HepG2 (cell line): Measurements from ENCODE around the gene CALML6. TPM values are rescaled to one million over a fixed set of nuclear protein-coding genes. Genes with fewer than 3 reads are reported as not detected.
A peak's percentile ranks its signal among the peaks of the same experiment; 100 is the strongest.

Source experiments
- ATAC-seq: fragments of 200-7000 bp; cut with Tn5 transposase; 3 replicates; pipeline ENCODE4 v1.9.1; 2020; ENCODE audit warnings: mild to moderate bottlenecking, moderate library complexity
- BruUV-seq: library from RNA; stranded (reverse); fragments of 400-500 nt; replicated peaks from 2 replicates; lab custom pipeline; 2021; lab: Mats Ljungman, UMichigan
- CTCF ChIA-PET: fragments of 300-600 bp; formaldehyde crosslinking; extraction: SDS; loops from one replicate; lab custom pipeline; 2021; ENCODE audit warnings: low total read pairs, inconsistent platforms, low intra/inter-chr PET ratio; lab: Yijun Ruan, JAX
- POLR2A ChIA-PET: fragments of 350-600 bp; sonication (Branson Sonifier 250); formaldehyde crosslinking; loops from one replicate; lab custom pipeline; 2020; ENCODE audit warnings: antibody characterized with exemption, inconsistent platforms; lab: Yijun Ruan, JAX
- DNase-seq: peaks from one replicate; pipeline ENCODE4 v3.0.0-alpha.2; 2015; ENCODE audit warnings: low spot score
- FAIRE-seq: peaks from 3 replicates; lab custom pipeline; 2011; peaks lifted over from hg19 to GRCh38; lab: Jason Lieb, UNC
- H2AFZ ChIP-seq: one replicate; pipeline ENCODE4 v1.6.1; 2011; ENCODE audit warnings: low read length, inconsistent platforms
- H3K27ac ChIP-seq: fragments of 300-600 bp; 3 replicates; pipeline ENCODE4 v1.8.0; 2011; ENCODE audit warnings: mixed run types, mild to moderate bottlenecking, mixed read lengths, low read length, inconsistent platforms; ENCODE audit not compliant: insufficient read depth; ENCODE audit errors: extremely low read length
- H3K27me3 ChIP-seq, 2 experiments: fragments of 200-600 bp in 1 of 2; 2 replicates in 1 of 2; 3 replicates in 1 of 2; pipeline versions ENCODE4 v1.6.0 to v1.8.0; 2011; ENCODE audit warnings: low read length in 2 of 2, mild to moderate bottlenecking in 2 of 2, moderate library complexity in 2 of 2, inconsistent platforms in 1 of 2; ENCODE audit not compliant: insufficient read depth in 2 of 2, control insufficient read depth in 1 of 2
- H3K36me3 ChIP-seq, 2 experiments: fragments of 200-600 bp in 1 of 2; replicated peaks in 1 of 2; 2 replicates in 1 of 2; 3 replicates in 1 of 2; pipeline versions ENCODE4 v1.5.1 to v1.8.0; 2011; ENCODE audit warnings: low read length in 2 of 2, inconsistent platforms in 1 of 2; ENCODE audit not compliant: insufficient read depth in 2 of 2, control insufficient read depth in 1 of 2
- H3K4me1 ChIP-seq: 2 replicates; pipeline ENCODE4 v1.5.1; 2012; ENCODE audit warnings: low read length, inconsistent platforms; ENCODE audit not compliant: insufficient read depth
- H3K4me2 ChIP-seq: 2 replicates; pipeline ENCODE4 v1.6.0; 2011; ENCODE audit warnings: low read depth, low read length, inconsistent platforms
- H3K4me3 ChIP-seq, 3 experiments: fragments of 200-600 bp in 1 of 3; sonication (generic), shearing (Covaris generic) in 1 of 3; replicated peaks in 1 of 3; 2 replicates each; pipeline ENCODE4 v1.5.1; 2011 to 2016; ENCODE audit warnings: low read length in 3 of 3, inconsistent platforms in 2 of 3, low read depth in 2 of 3, mild to moderate bottlenecking in 2 of 3, control low read depth in 1 of 3, mixed read lengths in 1 of 3; ENCODE audit not compliant: insufficient read depth in 1 of 3
- H3K79me2 ChIP-seq: one replicate; pipeline ENCODE4 v1.6.1; 2011; ENCODE audit warnings: low read length, inconsistent platforms; ENCODE audit not compliant: insufficient read depth
- H3K9ac ChIP-seq: 2 replicates; pipeline ENCODE4 v1.6.0; 2011; ENCODE audit warnings: mild to moderate bottlenecking, low read depth, low read length, inconsistent platforms; ENCODE audit not compliant: insufficient read depth
- H3K9me3 ChIP-seq: 2 replicates; pipeline ENCODE4 v1.5.1; 2012; ENCODE audit warnings: mild to moderate bottlenecking, low read length
- H4K20me1 ChIP-seq: 2 replicates; pipeline ENCODE4 v1.6.0; 2011; ENCODE audit warnings: inconsistent platforms, mild to moderate bottlenecking, low read length, moderate library complexity; ENCODE audit not compliant: insufficient read depth
- BCL6 ChIP-seq: IDR thresholded peaks from 2 replicates; pipeline ENCODE4 v1.6.1; 2016; ENCODE audit warnings: missing genetic modification reagents, missing compliant biosample characterization
- DR1 ChIP-seq: sonication (generic); formaldehyde crosslinking; IDR thresholded peaks from 2 replicates; pipeline ENCODE4 v1.8.0; 2021; ENCODE audit warnings: mild to moderate bottlenecking, missing genetic modification reagents, inconsistent platforms
- GFI1 ChIP-seq: sonication (generic); formaldehyde crosslinking; IDR thresholded peaks from 2 replicates; pipeline ENCODE4 v1.5.0; 2020; ENCODE audit warnings: missing genetic modification reagents, mild to moderate bottlenecking, borderline replicate concordance
- HINFP ChIP-seq: sonication (generic); formaldehyde crosslinking; IDR thresholded peaks from 2 replicates; pipeline ENCODE4 v1.4.0; 2020; ENCODE audit warnings: low read depth, mild to moderate bottlenecking, missing genetic modification reagents
- HMG20A ChIP-seq: IDR thresholded peaks from 2 replicates; pipeline ENCODE4 v1.6.1; 2016; ENCODE audit warnings: borderline replicate concordance
- MEF2D ChIP-seq: sonication (generic); formaldehyde crosslinking; IDR thresholded peaks from 2 replicates; pipeline ENCODE4 v1.5.1; 2020; ENCODE audit warnings: mild to moderate bottlenecking, missing genetic modification reagents
- PRPF4 ChIP-seq: fragments of 200-400 bp; formaldehyde crosslinking; IDR thresholded peaks from 2 replicates; pipeline ENCODE4 v1.6.1; 2016; ENCODE audit warnings: low read length, low read depth; ENCODE audit not compliant: poor library complexity, severe bottlenecking
- ZEB1 ChIP-seq: IDR thresholded peaks from 2 replicates; pipeline ENCODE4 v1.6.1; 2012; ENCODE audit warnings: mild to moderate bottlenecking, low read depth, inconsistent platforms; ENCODE audit not compliant: insufficient replicate concordance
- ZNF12 ChIP-seq: sonication (generic); formaldehyde crosslinking; IDR thresholded peaks from 2 replicates; pipeline ENCODE4 v1.5.0; 2020; ENCODE audit warnings: missing genetic modification reagents
- ZNF136 ChIP-seq: sonication (generic); formaldehyde crosslinking; IDR thresholded peaks from 2 replicates; pipeline ENCODE4 v1.8.1; 2022; ENCODE audit warnings: low read depth, mild to moderate bottlenecking, moderate library complexity, missing genetic modification reagents
- ZNF20 ChIP-seq: sonication (generic); formaldehyde crosslinking; IDR thresholded peaks from 2 replicates; pipeline ENCODE4 v1.4.0; 2020; ENCODE audit warnings: mild to moderate bottlenecking, moderate library complexity, missing genetic modification reagents
- ZNF329 ChIP-seq: sonication (generic); formaldehyde crosslinking; IDR thresholded peaks from 2 replicates; pipeline ENCODE4 v1.9.0; 2021; ENCODE audit warnings: low read depth, mild to moderate bottlenecking, missing genetic modification reagents
- ZNF543 ChIP-seq: sonication (generic); formaldehyde crosslinking; IDR thresholded peaks from 2 replicates; pipeline ENCODE4 v1.4.0; 2020; ENCODE audit warnings: mild to moderate bottlenecking, missing genetic modification reagents
- ZNF773 ChIP-seq: sonication (generic); formaldehyde crosslinking; IDR thresholded peaks from 2 replicates; pipeline ENCODE4 v1.4.0; 2020; ENCODE audit warnings: missing genetic modification reagents, borderline replicate concordance
- WGBS: methylation state at CpG from one replicate; pipeline ENCODE4 v1.1.6; 2017; ENCODE audit warnings: low lambda C conversion rate; 5-methylcytosine and 5-hydroxymethylcytosine counted together
- in situ Hi-C: cut with HindIII; loops from 2 replicates; pipeline ENCODE4 v1.10.0; 2017; ENCODE audit warnings: low pct_unique_long_range_greater_than_20kb; ENCODE audit not compliant: extremely low pct_ligation_motif_present
- intact Hi-C: fragments of 100-400 bp; cut with micrococcal nuclease; formaldehyde crosslinking; loops from one replicate; pipeline ENCODE4 v1.10.0; 2022; ENCODE audit not compliant: unreplicated experiment
- polyA plus RNA-seq, 8 experiments: library from polyadenylated mRNA; depleted of rRNA in 3 of 8; stranded (reverse) in 7 of 8; unstranded in 1 of 8; fragments of >200 nt; fragmentation: Illumina TruSeq in 4 of 8; extraction: Trizol in 4 of 8; gene quantifications; 2 replicates each; pipeline versions ENCODE4 v1.2.1 to v1.2.3, GENCODE V29; 2011 to 2016; ENCODE audit warnings: low read depth in 4 of 8, missing spikeins in 1 of 8, mixed read lengths in 1 of 8; ENCODE audit not compliant: insufficient read depth in 1 of 8
- total RNA-seq, 5 experiments: library from RNA; depleted of rRNA; stranded (reverse); fragments of >200 nt; fragmentation: Illumina TruSeq; extraction: Trizol; gene quantifications; 2 replicates each; pipeline ENCODE4 v1.2.3, GENCODE V29; 2016; ENCODE audit warnings: low read depth in 1 of 5
- TF ChIP-seq, protein P1 (sequence below): sonication (generic); formaldehyde crosslinking; IDR thresholded peaks from 2 replicates; pipeline ENCODE4 v1.5.0; 2020; ENCODE audit warnings: mild to moderate bottlenecking, missing genetic modification reagents

The CALML6 gene
- total and polyA plus RNA-seq, 2 of the 13 experiments (the other 11 are each of a cell fraction or from before 2014, with no cell fraction given), result 0.11 to 0.12 TPM

- Histone ChIP-seq H3K36me3 (no peaks in the 10 kb centered on the region), H3K9ac (no peak overlapping the region), H3K27me3 (peaks cover 26 to 47% of the 10 kb centered on the region in 2 experiments; a peak in 4 of 5 replicates)
- TF ChIP-seq MEF2D (no peak), BCL6 (CRISPR knock-in tag) (no peak), PRPF4 (no peak), ZEB1 (no peak), ZNF20 (CRISPR knock-in tag) (no peak), HMG20A (CRISPR knock-in tag) (no peak), GFI1 (CRISPR knock-in tag) (no peak), ZNF329 (CRISPR knock-in tag) (peak; percentile 96)
- TF ChIP-seq, all 625 proteins: peak for 1
- no peak for FAIRE-seq
- no peak overlapping the region for H3K4me2 ChIP-seq
- POLR2A ChIA-PET, result no interaction called here
- intact Hi-C loops (no loop called here), in situ Hi-C loops (no loop called here)
- H3K4me3 ChIP-seq, result no peak overlapping the region
- no peak overlapping the region for H3K27ac ChIP-seq
- no peak for ATAC-seq
- DNase-seq, result no peak
- H3K9me3 ChIP-seq, result no peaks in the 10 kb centered on the region
- H2AFZ ChIP-seq, result no peak overlapping the region
- WGBS, result 35% methylated on average over 8 of the region's 21 CpGs
- H3K4me1 ChIP-seq, result peaks cover 43% of the 10 kb centered on the region
- CTCF ChIA-PET, result no interaction called here
- no peaks in the 10 kb centered on the region for H4K20me1 ChIP-seq
- no peaks in the 10 kb centered on the region for H3K79me2 ChIP-seq
- BruUV-seq, result no TSS peak
Measured at GRCh38 chr1:1926886-1927660, 12.0 kb downstream of the CALML6 start.

DNA sequence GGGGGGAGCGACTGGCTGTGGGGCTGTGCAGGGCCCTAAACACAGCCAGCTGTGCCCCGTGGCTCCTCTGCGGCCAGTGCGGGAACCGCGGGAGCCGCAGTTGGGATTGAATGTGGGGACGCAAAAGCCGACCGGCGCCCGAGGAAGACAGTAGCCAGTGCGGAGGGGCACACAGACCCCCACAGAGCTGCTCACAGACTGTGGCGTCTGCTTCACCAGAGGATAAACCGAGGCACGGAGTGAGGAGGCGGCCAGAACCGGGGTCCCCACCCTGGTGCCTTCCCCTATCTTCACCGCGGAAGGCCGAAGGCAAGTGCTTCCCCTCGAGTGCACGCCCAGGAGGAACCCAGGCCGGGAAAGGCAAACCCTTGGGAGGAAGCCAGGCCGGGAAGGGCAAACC is 12.7 kb downstream of the CALML6 start:
- intact Hi-C loops (no loop called here), in situ Hi-C loops (no loop called here)
- ATAC-seq, result no peak
- H3K79me2 ChIP-seq, result no peaks in the 10 kb centered on the region
- H3K4me2 ChIP-seq, result no peak overlapping the region
- H3K4me3 ChIP-seq, result no peak overlapping the region
- H3K4me1 ChIP-seq, result peaks cover 36% of the 10 kb centered on the region
- FAIRE-seq, result no peak
- BruUV-seq, result no TSS peak
- H3K9ac ChIP-seq, result no peak overlapping the region
- H3K36me3 ChIP-seq, result no peaks in the 10 kb centered on the region
- H3K27ac ChIP-seq, result no peak overlapping the region
- no peaks in the 10 kb centered on the region for H3K9me3 ChIP-seq
- DNase-seq, result no peak
- no peak overlapping the region for H2AFZ ChIP-seq
- CTCF ChIA-PET, result no interaction called here
- POLR2A ChIA-PET, result no interaction called here
- peaks cover 26 to 47% of the 10 kb centered on the region in 2 experiments; a peak in 4 of 5 replicates for H3K27me3 ChIP-seq
- 59% methylated on average over 14 of the region's 25 CpGs for WGBS
- no peaks in the 10 kb centered on the region for H4K20me1 ChIP-seq
- TF ChIP-seq ZNF773 (no peak), ZNF12 (no peak), DR1 (CRISPR knock-in tag) (no peak), HINFP (no peak), ZNF543 (CRISPR knock-in tag) (no peak), ZNF136 (no peak)
- TF ChIP-seq, protein P1, sequence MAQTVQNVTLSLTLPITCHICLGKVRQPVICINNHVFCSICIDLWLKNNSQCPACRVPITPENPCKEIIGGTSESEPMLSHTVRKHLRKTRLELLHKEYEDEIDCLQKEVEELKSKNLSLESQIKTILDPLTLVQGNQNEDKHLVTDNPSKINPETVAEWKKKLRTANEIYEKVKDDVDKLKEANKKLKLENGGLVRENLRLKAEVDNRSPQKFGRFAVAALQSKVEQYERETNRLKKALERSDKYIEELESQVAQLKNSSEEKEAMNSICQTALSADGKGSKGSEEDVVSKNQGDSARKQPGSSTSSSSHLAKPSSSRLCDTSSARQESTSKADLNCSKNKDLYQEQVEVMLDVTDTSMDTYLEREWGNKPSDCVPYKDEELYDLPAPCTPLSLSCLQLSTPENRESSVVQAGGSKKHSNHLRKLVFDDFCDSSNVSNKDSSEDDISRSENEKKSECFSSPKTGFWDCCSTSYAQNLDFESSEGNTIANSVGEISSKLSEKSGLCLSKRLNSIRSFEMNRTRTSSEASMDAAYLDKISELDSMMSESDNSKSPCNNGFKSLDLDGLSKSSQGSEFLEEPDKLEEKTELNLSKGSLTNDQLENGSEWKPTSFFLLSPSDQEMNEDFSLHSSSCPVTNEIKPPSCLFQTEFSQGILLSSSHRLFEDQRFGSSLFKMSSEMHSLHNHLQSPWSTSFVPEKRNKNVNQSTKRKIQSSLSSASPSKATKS (CRISPR knock-in tag), result no peak
